Psoas muscle (tissue), 8 donors: ENCODE results near the gene CEP19. TPM values are rescaled to one million over a fixed set of nuclear protein-coding genes. Genes with fewer than 3 reads are reported as not detected.

Source experiments
- ATAC-seq, 4 donors: fragments of 200-7000 bp; cut with Tn5 transposase; one replicate each; pipeline ENCODE4 v1.9.1; 2020; ENCODE audit warnings: moderate library complexity in 3 of 4, mild to moderate bottlenecking in 2 of 4
- DNase-seq, 2 donors: peaks; one replicate each; pipeline ENCODE4 v3.0.0-alpha.2; 2020
- H3K27ac ChIP-seq: fragments of 200-600 bp; one replicate; pipeline ENCODE4 v1.8.0; 2022
- H3K27me3 ChIP-seq, 3 donors: fragments of 200-600 bp in 1 of 3; one replicate each; pipeline versions ENCODE4 v1.6.1 to v1.8.0; 2013 to 2022; ENCODE audit warnings: low read length in 2 of 3, mild to moderate bottlenecking in 2 of 3, moderate library complexity in 1 of 3; ENCODE audit not compliant: insufficient read depth in 3 of 3
- H3K36me3 ChIP-seq, 2 donors: fragments of 200-600 bp in 1 of 2; one replicate each; pipeline versions ENCODE4 v1.6.1 to v1.8.0; 2013 to 2022; ENCODE audit warnings: low read depth in 1 of 2, mild to moderate bottlenecking in 1 of 2, moderate library complexity in 1 of 2; ENCODE audit not compliant: insufficient read depth in 1 of 2
- H3K4me1 ChIP-seq: fragments of 200-600 bp; one replicate; pipeline ENCODE4 v1.8.0; 2022
- H3K4me3 ChIP-seq: fragments of 200-600 bp; one replicate; pipeline ENCODE4 v1.8.0; 2022; ENCODE audit warnings: mild to moderate bottlenecking
- H3K9me3 ChIP-seq: fragments of 200-600 bp; one replicate; pipeline ENCODE4 v1.8.0; 2022
- WGBS, 3 donors: extraction: QIAGEN DNeasy Blood & Tissue Kit; methylation state at CpG; one replicate each; pipeline versions ENCODE4 v1.1.6 to v1.1.7; 2013; 5-methylcytosine and 5-hydroxymethylcytosine counted together
- intact Hi-C, 2 donors: fragments of 100-400 bp; cut with DNase I; formaldehyde crosslinking; loops; one replicate each; pipeline versions ENCODE4 v1.11.0 to v1.14.2; 2022
- polyA plus RNA-seq, 3 donors: library from polyadenylated mRNA; stranded (reverse); fragments of 200-250 nt; gene quantifications; one replicate each; pipeline ENCODE4 v1.2.3, GENCODE V29; 2013
- total RNA-seq, 4 donors: library from RNA; stranded (reverse); fragmentation: NEBNext Ultra II Directional in 2 of 4; extraction: Animal tissue kit (Norgen Biotek cat#: 25700) in 2 of 4; gene quantifications; one replicate each; pipeline versions ENCODE4 v1.2.1 to v1.2.4, GENCODE V29; 2021 to 2023
- TF ChIP-seq, protein P1 (sequence below): fragments of 200-600 bp; IDR thresholded peaks from one replicate; pipeline ENCODE4 v1.8.0; 2022; ENCODE audit warnings: antibody characterized with exemption
- donor health status: healthy with polysubstance abuse.
- donor health status: DM: no; HTN: no; CAD: no; lungs with moderate emphysema.
- donor health status: Bipolar disorder and iron deficiency.
- donor health status: healthy.
- donor health status: DM: yes; HTN: yes; CAD: no.
- donor health status: DM: no; HTN: no; CAD: no.
- donor health status: DM: no; HTN: no; CAD: no.
- donor health status: DM: yes; HTN: yes; CAD: no.

The CEP19 gene
- total and polyA plus RNA-seq, 7 donors, result 0.30 to 6.2 (median 0.67) TPM

DNA sequence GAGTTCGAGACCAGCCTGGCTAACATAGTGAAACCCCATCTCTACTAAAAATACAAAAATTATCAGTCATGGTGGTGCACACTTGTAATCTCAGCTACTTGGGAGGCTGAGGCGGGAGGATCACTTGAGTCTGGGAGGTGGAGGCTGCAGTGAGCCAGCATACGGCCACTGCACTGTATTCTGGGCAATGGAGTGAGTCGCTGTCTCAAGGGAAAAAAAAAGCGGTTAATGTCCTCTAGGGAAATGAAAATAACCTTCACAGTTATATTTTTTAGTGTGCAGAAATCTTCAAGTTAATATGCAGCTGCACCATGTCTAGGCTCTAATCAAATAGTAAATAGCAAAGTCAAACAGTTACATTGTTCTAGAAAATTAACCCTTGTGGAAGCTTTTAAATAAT is 14.8 kb downstream of the CEP19 start:
- 81 to 84% (median 82%) methylated on average over 5 of the region's 5 CpGs for WGBS, 3 donors
- Histone ChIP-seq H3K27me3 (no peaks in the 10 kb centered on the region), H3K4me1 (no peaks in the 10 kb centered on the region), H3K4me3 (no peak overlapping the region), H3K36me3 (no peaks in the 10 kb centered on the region), H3K9me3 (no peaks in the 10 kb centered on the region), H3K27ac (no peak overlapping the region)
- no peak for ATAC-seq
- DNase-seq, result no peak
- intact Hi-C loops, result no loop called here
- TF ChIP-seq, protein P1, sequence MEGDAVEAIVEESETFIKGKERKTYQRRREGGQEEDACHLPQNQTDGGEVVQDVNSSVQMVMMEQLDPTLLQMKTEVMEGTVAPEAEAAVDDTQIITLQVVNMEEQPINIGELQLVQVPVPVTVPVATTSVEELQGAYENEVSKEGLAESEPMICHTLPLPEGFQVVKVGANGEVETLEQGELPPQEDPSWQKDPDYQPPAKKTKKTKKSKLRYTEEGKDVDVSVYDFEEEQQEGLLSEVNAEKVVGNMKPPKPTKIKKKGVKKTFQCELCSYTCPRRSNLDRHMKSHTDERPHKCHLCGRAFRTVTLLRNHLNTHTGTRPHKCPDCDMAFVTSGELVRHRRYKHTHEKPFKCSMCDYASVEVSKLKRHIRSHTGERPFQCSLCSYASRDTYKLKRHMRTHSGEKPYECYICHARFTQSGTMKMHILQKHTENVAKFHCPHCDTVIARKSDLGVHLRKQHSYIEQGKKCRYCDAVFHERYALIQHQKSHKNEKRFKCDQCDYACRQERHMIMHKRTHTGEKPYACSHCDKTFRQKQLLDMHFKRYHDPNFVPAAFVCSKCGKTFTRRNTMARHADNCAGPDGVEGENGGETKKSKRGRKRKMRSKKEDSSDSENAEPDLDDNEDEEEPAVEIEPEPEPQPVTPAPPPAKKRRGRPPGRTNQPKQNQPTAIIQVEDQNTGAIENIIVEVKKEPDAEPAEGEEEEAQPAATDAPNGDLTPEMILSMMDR, result no peak

- H3K4me1 ChIP-seq, result no peaks in the 10 kb centered on the region
- no peaks in the 10 kb centered on the region for H3K27me3 ChIP-seq
- TF ChIP-seq, protein P1, result no peak
- H3K4me3 ChIP-seq, result no peak overlapping the region
- H3K9me3 ChIP-seq, result no peaks in the 10 kb centered on the region
- no peak for ATAC-seq
- H3K27ac ChIP-seq, result no peak overlapping the region
- 76 to 84% (median 77%) methylated on average over 5 of the region's 5 CpGs for WGBS, 3 donors
- H3K36me3 ChIP-seq, result no peaks in the 10 kb centered on the region
- no peak for DNase-seq
- intact Hi-C loops, result no loop called here
Observed at GRCh38 chr3:196695849-196696226, 16.2 kb downstream of the CEP19 start.

DNA sequence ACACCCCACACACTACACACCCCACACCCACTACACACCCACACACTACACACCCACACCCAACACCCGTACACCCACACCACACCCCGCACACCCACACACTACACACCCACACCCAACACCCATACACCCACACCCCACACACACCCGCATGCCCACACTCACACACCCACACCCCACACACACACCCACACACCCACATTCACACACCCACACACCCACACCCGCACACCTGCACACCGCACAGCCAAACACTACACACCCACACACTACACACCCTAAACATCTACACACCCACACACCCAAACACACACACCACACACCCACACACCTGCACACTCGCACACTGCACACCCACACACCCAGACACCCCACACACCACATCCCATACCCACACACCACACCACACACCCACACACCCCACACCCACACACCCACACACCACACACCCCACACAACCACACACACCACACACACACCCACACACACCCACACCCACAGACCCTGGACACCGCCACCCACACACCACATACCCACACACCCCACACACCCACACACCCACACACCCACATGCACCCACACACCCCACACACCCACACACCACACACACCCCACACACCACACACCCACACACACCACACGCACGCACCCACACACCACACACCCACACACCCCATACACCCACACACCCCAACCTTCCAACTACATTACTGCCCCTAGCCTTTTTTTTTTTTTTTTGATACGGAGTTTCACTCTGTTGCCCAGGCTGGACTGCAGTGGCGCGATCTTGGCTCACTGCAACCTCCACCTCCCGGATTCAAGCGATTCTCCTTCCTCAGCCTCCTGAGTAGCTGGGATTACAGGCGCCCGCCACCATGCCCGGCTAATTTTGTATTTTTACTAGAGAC is 16.9 kb downstream of the CEP19 start:
- Histone ChIP-seq H3K9me3 (no peaks in the 10 kb centered on the region), H3K4me1 (no peaks in the 10 kb centered on the region), H3K36me3 (no peaks in the 10 kb centered on the region), H3K4me3 (no peak overlapping the region), H3K27ac (no peak overlapping the region), H3K27me3 (no peaks in the 10 kb centered on the region)
- intact Hi-C loops, result no loop called here
- TF ChIP-seq, protein P1, result no peak
- DNase-seq, result no peak
- no peak for ATAC-seq
- 92 to 95% (median 94%) methylated on average over 16 to 17 of the region's 17 CpGs for WGBS, 3 donors

DNA sequence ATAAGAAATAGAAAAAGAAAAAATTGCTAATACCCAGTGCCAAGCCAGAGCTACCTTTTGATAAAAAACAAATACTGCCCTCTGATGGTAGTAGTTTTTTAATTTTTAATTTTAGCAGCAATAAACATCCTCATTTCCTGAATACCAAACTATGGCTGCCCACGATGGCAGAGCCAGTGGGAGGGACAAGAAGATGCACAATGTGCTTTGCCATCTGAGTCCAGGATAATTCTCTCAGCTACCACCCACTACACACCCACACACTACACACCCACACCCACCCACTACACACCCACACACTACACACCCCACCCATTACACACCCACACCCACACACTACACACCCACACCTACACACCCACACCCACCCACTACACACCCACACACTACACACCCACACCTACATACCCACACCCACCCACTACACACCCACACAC is 17.8 kb downstream of the CEP19 start:
- no peak overlapping the region for H3K27ac ChIP-seq
- TF ChIP-seq, protein P1, result no peak
- ATAC-seq, result no peak
- 0 to 14% (median 0%) methylated on average over 1 of the region's 1 CpG for WGBS, 3 donors
- no peaks in the 10 kb centered on the region for H3K27me3 ChIP-seq
- no peaks in the 10 kb centered on the region for H3K9me3 ChIP-seq
- no peaks in the 10 kb centered on the region for H3K36me3 ChIP-seq
- DNase-seq, result no peak
- H3K4me1 ChIP-seq, result no peaks in the 10 kb centered on the region
- intact Hi-C loops, result no loop called here
- no peak overlapping the region for H3K4me3 ChIP-seq
